Colon (tissue), 2 donors: ENCODE results near the gene SLC12A7.
"Not testable (repeated sequence)": the region's sequence is repeated elsewhere in the genome, so short reads cannot be mapped to it uniquely, and the experiment has no call there.

Experiments
- FAIRE-seq: peaks from 2 replicates; lab custom pipeline; 2012; peaks lifted over from hg19 to GRCh38; lab: Jason Lieb, UNC
- donor health status: control.
- donor health status: control.

SLC12A7 gene

GRCh38 chr5:1111727-1112289, at the start of gene SLC12A7:
TSS of gene SLC12A7 (minus strand) at chr5:1112063. CDS start at chr5:1111991, 72 bp downstream.
- FAIRE-seq: no peak

GRCh38 chr5:1161108-1161832, 49.4 kb upstream of the SLC12A7 start:
- no peak for FAIRE-seq

- FAIRE-seq: no peak
These were observed 48.0 kb upstream of the SLC12A7 start for GRCh38 chr5:1159774-1160406.

GRCh38 chr5:1159341-1159675, 47.4 kb upstream of the SLC12A7 start:
- FAIRE-seq: no peak

GRCh38 chr5:1158647-1159340, 46.9 kb upstream of the SLC12A7 start:
- no peak for FAIRE-seq

GRCh38 chr5:1157461-1157986, 45.7 kb upstream of the SLC12A7 start:
- not testable (repeated sequence) for FAIRE-seq

- FAIRE-seq: no peak
These were observed 45.0 kb upstream of the SLC12A7 start for GRCh38 chr5:1156754-1157460.

- FAIRE-seq: no peak
These were observed 44.3 kb upstream of the SLC12A7 start for GRCh38 chr5:1156033-1156753.

- FAIRE-seq: no peak
These were observed 43.5 kb upstream of the SLC12A7 start for GRCh38 chr5:1155191-1156032.

- no peak for FAIRE-seq
These were observed 41.6 kb upstream of the SLC12A7 start for GRCh38 chr5:1153428-1153827.

- FAIRE-seq: no peak
These were observed 41.0 kb upstream of the SLC12A7 start for GRCh38 chr5:1152771-1153282.

- FAIRE-seq: no peak
These were observed 40.3 kb upstream of the SLC12A7 start for GRCh38 chr5:1152156-1152555.

- no peak for FAIRE-seq
These were observed 39.5 kb upstream of the SLC12A7 start for GRCh38 chr5:1151316-1151715.

GRCh38 chr5:1150866-1151265, 39.0 kb upstream of the SLC12A7 start:
- no peak for FAIRE-seq

GRCh38 chr5:1144638-1145396, 33.0 kb upstream of the SLC12A7 start:
- FAIRE-seq: no peak

- no peak for FAIRE-seq
These were observed 32.2 kb upstream of the SLC12A7 start for GRCh38 chr5:1144089-1144488.

GRCh38 chr5:1143670-1143951, 31.7 kb upstream of the SLC12A7 start:
- no peak for FAIRE-seq

- FAIRE-seq: no peak
These were observed 31.2 kb upstream of the SLC12A7 start for GRCh38 chr5:1142886-1143669.

- no peak for FAIRE-seq
These were observed 30.0 kb upstream of the SLC12A7 start for GRCh38 chr5:1141834-1142233.
